ENCODE results near the gene CLDN8. TPM values are rescaled to one million over a fixed set of nuclear protein-coding genes. Genes with fewer than 3 reads are reported as not detected.

The CLDN8 gene
- total RNA-seq = not detected
- 1 to 10 TPM in 1 of 8 donors, under 1 TPM in 1, not detected in 6; 0.19 to 2.5 TPM for polyA plus RNA-seq (ENCODE audit: insufficient read depth in 1 of 8, insufficient read length in 8 of 8, low replicate concordance in 1 of 8)
- long read RNA-seq, donor 1, partial matches to known transcripts = 0 of 1 reads
- long read RNA-seq, donor 1, other reads (novel, unspliced or antisense) = 0 of 1 reads
- long read RNA-seq, donor 2, partial matches to known transcripts = 0 of 2 reads
- long read RNA-seq, donor 2, other reads (novel, unspliced or antisense) = 0 of 2 reads
- long read RNA-seq, donor 3 = 0 reads
- long read RNA-seq, donor 4 = 0 reads
- long read RNA-seq, donor 5 = 0 reads
- long read RNA-seq, donor 6 = 0 reads
- long read RNA-seq, donor 7 = 0 reads
- long read RNA-seq, donor 8 = 0 reads
- long read RNA-seq, donor 9 = 0 reads
- long read RNA-seq, donor 10 = 0 reads
- long read RNA-seq, donor 11 = 0 reads

- 64% methylated on average over 3 of the region's 5 CpGs for WGBS (ENCODE audit: insufficient coverage)
- Histone ChIP-seq H3K27ac (ENCODE audit: low read length) (no peak within 1 kb of the TSS), H3K36me3 (ENCODE audit: control insufficient read depth, insufficient read depth, low read length) (no peaks in the 10 kb centered on the region), H3K4me1 (ENCODE audit: control insufficient read depth, insufficient read depth, low read length) (no peaks in the 10 kb centered on the region), H3K27me3 (ENCODE audit: control insufficient read depth, insufficient read depth, low read length) (no peaks in the 10 kb centered on the region), H3K9me3 (replicated peaks; ENCODE audit: control insufficient read depth, low read depth, low read length) (no peaks in the 10 kb centered on the region), H3K4me3 (ENCODE audit: low read length) (no peak within 1 kb of the TSS)
- no peak for DNase-seq
Observed at GRCh38 chr21:30216041-30216723, at the start of gene CLDN8. Gene CLDN8, minus strand, starts transcription at chr21:30216097. Its CDS starts 172 bp downstream, at chr21:30215925.

- Histone ChIP-seq H3K4me3 (ENCODE audit: low read length) (no peak overlapping the region), H3K4me1 (ENCODE audit: control insufficient read depth, insufficient read depth, low read length) (no peaks in the 10 kb centered on the region), H3K27me3 (ENCODE audit: control insufficient read depth, insufficient read depth, low read length) (no peaks in the 10 kb centered on the region), H3K27ac (ENCODE audit: low read length) (no peak overlapping the region), H3K36me3 (ENCODE audit: control insufficient read depth, insufficient read depth, low read length) (no peaks in the 10 kb centered on the region), H3K9me3 (replicated peaks; ENCODE audit: control insufficient read depth, low read depth, low read length) (no peaks in the 10 kb centered on the region)
- DNase-seq = no peak
- WGBS (ENCODE audit: insufficient coverage) = 78% methylated on average over 2 of the region's 4 CpGs
Observed at GRCh38 chr21:30257773-30258172, 41.9 kb upstream of the CLDN8 start.

GRCh38 chr21:30256100-30256499, 40.2 kb upstream of the CLDN8 start:
- no peak overlapping the region for H3K27ac ChIP-seq (ENCODE audit: low read length)
- H3K9me3 ChIP-seq (replicated peaks; ENCODE audit: control insufficient read depth, low read depth, low read length) = no peaks in the 10 kb centered on the region
- 86% methylated on average over 2 of the region's 4 CpGs for WGBS (ENCODE audit: insufficient coverage)

GRCh38 chr21:30255679-30256078, 39.8 kb upstream of the CLDN8 start:
- no peak for DNase-seq
- Histone ChIP-seq H3K27ac (ENCODE audit: low read length) (no peak overlapping the region), H3K9me3 (replicated peaks; ENCODE audit: control insufficient read depth, low read depth, low read length) (no peaks in the 10 kb centered on the region), H3K4me1 (ENCODE audit: control insufficient read depth, insufficient read depth, low read length) (no peaks in the 10 kb centered on the region), H3K36me3 (ENCODE audit: control insufficient read depth, insufficient read depth, low read length) (no peaks in the 10 kb centered on the region), H3K4me3 (ENCODE audit: low read length) (no peak overlapping the region), H3K27me3 (ENCODE audit: control insufficient read depth, insufficient read depth, low read length) (no peaks in the 10 kb centered on the region)
- 57% methylated on average over 1 of the region's 1 CpG for WGBS (ENCODE audit: insufficient coverage)

More at GRCh38 chr21:30256100-30256499, 40.2 kb upstream of the CLDN8 start:
- no peaks in the 10 kb centered on the region for H3K4me1 ChIP-seq (ENCODE audit: control insufficient read depth, insufficient read depth, low read length)
- no peak for DNase-seq
- no peaks in the 10 kb centered on the region for H3K27me3 ChIP-seq (ENCODE audit: control insufficient read depth, insufficient read depth, low read length)
- no peaks in the 10 kb centered on the region for H3K36me3 ChIP-seq (ENCODE audit: control insufficient read depth, insufficient read depth, low read length)
- no peak overlapping the region for H3K4me3 ChIP-seq (ENCODE audit: low read length)

GRCh38 chr21:30251781-30252180, 35.9 kb upstream of the CLDN8 start:
- H3K36me3 ChIP-seq (ENCODE audit: control insufficient read depth, insufficient read depth, low read length) = no peaks in the 10 kb centered on the region
- WGBS (ENCODE audit: insufficient coverage) = no CpG with 5 or more reads among the region's 1 CpG
- no peak overlapping the region for H3K27ac ChIP-seq (ENCODE audit: low read length)
- no peak overlapping the region for H3K4me3 ChIP-seq (ENCODE audit: low read length)
- no peaks in the 10 kb centered on the region for H3K27me3 ChIP-seq (ENCODE audit: control insufficient read depth, insufficient read depth, low read length)
- no peaks in the 10 kb centered on the region for H3K4me1 ChIP-seq (ENCODE audit: control insufficient read depth, insufficient read depth, low read length)
- no peak for DNase-seq
- H3K9me3 ChIP-seq (replicated peaks; ENCODE audit: control insufficient read depth, low read depth, low read length) = no peaks in the 10 kb centered on the region

GRCh38 chr21:30249936-30250335, 34.0 kb upstream of the CLDN8 start:
- Histone ChIP-seq H3K4me1 (ENCODE audit: control insufficient read depth, insufficient read depth, low read length) (no peaks in the 10 kb centered on the region), H3K27me3 (ENCODE audit: control insufficient read depth, insufficient read depth, low read length) (no peaks in the 10 kb centered on the region), H3K4me3 (ENCODE audit: low read length) (no peak overlapping the region), H3K27ac (ENCODE audit: low read length) (no peak overlapping the region), H3K36me3 (ENCODE audit: control insufficient read depth, insufficient read depth, low read length) (no peaks in the 10 kb centered on the region), H3K9me3 (replicated peaks; ENCODE audit: control insufficient read depth, low read depth, low read length) (no peaks in the 10 kb centered on the region)
- DNase-seq = no peak
- WGBS (ENCODE audit: insufficient coverage) = no CpG with 5 or more reads among the region's 3 CpGs

- Histone ChIP-seq H3K4me1 (ENCODE audit: control insufficient read depth, insufficient read depth, low read length) (no peaks in the 10 kb centered on the region), H3K27ac (ENCODE audit: low read length) (no peak overlapping the region), H3K27me3 (ENCODE audit: control insufficient read depth, insufficient read depth, low read length) (no peaks in the 10 kb centered on the region), H3K36me3 (ENCODE audit: control insufficient read depth, insufficient read depth, low read length) (no peaks in the 10 kb centered on the region), H3K4me3 (ENCODE audit: low read length) (no peak overlapping the region), H3K9me3 (replicated peaks; ENCODE audit: control insufficient read depth, low read depth, low read length) (no peaks in the 10 kb centered on the region)
- no peak for DNase-seq
- WGBS (ENCODE audit: insufficient coverage) = 95% methylated on average over 7 of the region's 9 CpGs
Observed at GRCh38 chr21:30248844-30249243, 32.9 kb upstream of the CLDN8 start.

GRCh38 chr21:30245061-30245460, 29.2 kb upstream of the CLDN8 start:
- H3K27ac ChIP-seq (ENCODE audit: low read length) = no peak overlapping the region
- no peaks in the 10 kb centered on the region for H3K4me1 ChIP-seq (ENCODE audit: control insufficient read depth, insufficient read depth, low read length)
- H3K9me3 ChIP-seq (replicated peaks; ENCODE audit: control insufficient read depth, low read depth, low read length) = no peaks in the 10 kb centered on the region
- H3K36me3 ChIP-seq (ENCODE audit: control insufficient read depth, insufficient read depth, low read length) = no peaks in the 10 kb centered on the region
- H3K4me3 ChIP-seq (ENCODE audit: low read length) = no peak overlapping the region
- no peaks in the 10 kb centered on the region for H3K27me3 ChIP-seq (ENCODE audit: control insufficient read depth, insufficient read depth, low read length)
- no peak for DNase-seq

- Histone ChIP-seq H3K36me3 (ENCODE audit: control insufficient read depth, insufficient read depth, low read length) (no peaks in the 10 kb centered on the region), H3K4me1 (ENCODE audit: control insufficient read depth, insufficient read depth, low read length) (no peaks in the 10 kb centered on the region), H3K9me3 (replicated peaks; ENCODE audit: control insufficient read depth, low read depth, low read length) (no peaks in the 10 kb centered on the region)
Observed at GRCh38 chr21:30243691-30244090, 27.8 kb upstream of the CLDN8 start.

GRCh38 chr21:30240661-30241060, 24.8 kb upstream of the CLDN8 start:
- DNase-seq = no peak
- no peaks in the 10 kb centered on the region for H3K27me3 ChIP-seq (ENCODE audit: control insufficient read depth, insufficient read depth, low read length)
- H3K36me3 ChIP-seq (ENCODE audit: control insufficient read depth, insufficient read depth, low read length) = no peaks in the 10 kb centered on the region
- H3K4me1 ChIP-seq (ENCODE audit: control insufficient read depth, insufficient read depth, low read length) = no peaks in the 10 kb centered on the region
- H3K27ac ChIP-seq (ENCODE audit: low read length) = no peak overlapping the region
- no peaks in the 10 kb centered on the region for H3K9me3 ChIP-seq (replicated peaks; ENCODE audit: control insufficient read depth, low read depth, low read length)
- no CpG with 5 or more reads among the region's 3 CpGs for WGBS (ENCODE audit: insufficient coverage)
- H3K4me3 ChIP-seq (ENCODE audit: low read length) = no peak overlapping the region

More at GRCh38 chr21:30243691-30244090, 27.8 kb upstream of the CLDN8 start:
- no peak overlapping the region for H3K4me3 ChIP-seq (ENCODE audit: low read length)
- no peak for DNase-seq
- no peak overlapping the region for H3K27ac ChIP-seq (ENCODE audit: low read length)
- H3K27me3 ChIP-seq (ENCODE audit: control insufficient read depth, insufficient read depth, low read length) = no peaks in the 10 kb centered on the region

Measured in muscle of leg (tissue), 16 donors.